AG09309 (cell line): Measurements from ENCODE around the gene GPR37.

Experiments used
- DNase-seq: peaks from one replicate; pipeline ENCODE4 v3.0.0-alpha.2; 2010; ENCODE audit warnings: low read depth
- H3K4me3 ChIP-seq: 2 replicates; pipeline ENCODE4 v1.5.1; 2011; ENCODE audit warnings: mild to moderate bottlenecking, low read depth, low read length, moderate library complexity; ENCODE audit not compliant: control insufficient read depth
- TF ChIP-seq, protein P1 (sequence below): IDR thresholded peaks from 2 replicates; pipeline ENCODE4 v1.5.1; 2011; ENCODE audit warnings: mild to moderate bottlenecking, low read depth, low read length, inconsistent platforms; ENCODE audit not compliant: insufficient read depth, control insufficient read depth; ENCODE audit errors: missing control alignments

GPR37 gene

DNA sequence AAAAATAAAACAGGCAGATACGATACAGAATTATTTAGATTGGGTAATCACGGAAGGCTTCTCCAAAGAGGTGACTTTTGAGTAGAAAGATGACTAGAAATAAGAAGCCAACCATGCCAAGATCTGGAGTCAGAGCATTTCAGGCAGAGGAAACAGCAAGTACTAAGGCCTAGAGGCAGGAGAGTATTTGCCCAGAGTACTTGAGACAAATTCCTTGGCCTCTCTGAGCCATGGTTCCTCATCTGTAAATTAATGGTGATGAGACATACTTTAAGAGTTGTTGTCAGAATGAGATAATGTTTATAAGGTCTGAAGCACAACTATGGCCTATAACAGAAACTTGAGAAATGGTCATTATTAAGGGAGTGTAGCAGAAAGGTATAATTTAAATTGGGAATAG lies 15.8 kb upstream of the GPR37 start:
- H3K4me3 ChIP-seq, result no peak overlapping the region
- TF ChIP-seq, protein P1, sequence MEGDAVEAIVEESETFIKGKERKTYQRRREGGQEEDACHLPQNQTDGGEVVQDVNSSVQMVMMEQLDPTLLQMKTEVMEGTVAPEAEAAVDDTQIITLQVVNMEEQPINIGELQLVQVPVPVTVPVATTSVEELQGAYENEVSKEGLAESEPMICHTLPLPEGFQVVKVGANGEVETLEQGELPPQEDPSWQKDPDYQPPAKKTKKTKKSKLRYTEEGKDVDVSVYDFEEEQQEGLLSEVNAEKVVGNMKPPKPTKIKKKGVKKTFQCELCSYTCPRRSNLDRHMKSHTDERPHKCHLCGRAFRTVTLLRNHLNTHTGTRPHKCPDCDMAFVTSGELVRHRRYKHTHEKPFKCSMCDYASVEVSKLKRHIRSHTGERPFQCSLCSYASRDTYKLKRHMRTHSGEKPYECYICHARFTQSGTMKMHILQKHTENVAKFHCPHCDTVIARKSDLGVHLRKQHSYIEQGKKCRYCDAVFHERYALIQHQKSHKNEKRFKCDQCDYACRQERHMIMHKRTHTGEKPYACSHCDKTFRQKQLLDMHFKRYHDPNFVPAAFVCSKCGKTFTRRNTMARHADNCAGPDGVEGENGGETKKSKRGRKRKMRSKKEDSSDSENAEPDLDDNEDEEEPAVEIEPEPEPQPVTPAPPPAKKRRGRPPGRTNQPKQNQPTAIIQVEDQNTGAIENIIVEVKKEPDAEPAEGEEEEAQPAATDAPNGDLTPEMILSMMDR, result no peak
- DNase-seq, result no peak

DNA sequence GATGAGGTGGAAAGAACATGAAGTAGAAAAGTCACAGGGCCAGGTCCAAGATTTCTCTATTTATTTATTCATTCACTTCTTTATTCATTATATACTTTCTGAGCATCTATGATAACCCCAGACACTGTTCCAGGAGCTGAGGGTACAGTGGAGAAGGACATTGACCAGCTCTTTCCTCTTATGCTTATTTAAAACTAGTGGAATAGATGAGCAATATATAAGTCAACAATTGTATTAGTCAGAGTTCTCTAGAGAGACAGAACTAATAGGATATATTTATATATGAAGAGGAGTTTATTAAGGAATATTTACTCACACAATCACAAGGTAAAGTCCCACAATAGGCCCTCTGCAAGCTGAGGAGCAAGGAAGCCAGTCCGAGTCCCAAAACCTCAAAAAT lies 15.0 kb upstream of the GPR37 start:
- H3K4me3 ChIP-seq, result no peak overlapping the region
- DNase-seq, result no peak
- TF ChIP-seq, protein P1, result no peak

DNA sequence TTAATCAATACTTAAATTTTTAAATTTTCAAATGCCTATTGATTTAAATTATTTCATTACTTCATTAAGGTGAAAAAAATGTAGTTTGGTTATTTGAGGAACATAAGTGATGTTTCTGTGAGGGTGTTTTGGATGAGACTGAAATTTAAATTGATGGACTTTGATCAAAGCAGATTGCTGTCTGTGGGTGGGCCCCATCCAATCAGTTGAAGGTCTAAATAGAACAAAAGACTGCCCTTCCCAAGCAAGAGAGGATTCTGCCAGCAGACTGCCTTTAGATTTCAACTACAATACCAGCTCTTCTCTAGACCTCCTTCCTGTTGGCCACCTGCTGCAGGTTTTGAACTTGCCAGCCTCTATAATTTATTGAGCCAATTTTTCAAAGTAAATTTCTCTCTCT lies 14.5 kb upstream of the GPR37 start:
- no peak for DNase-seq
- TF ChIP-seq, protein P1, result no peak
- H3K4me3 ChIP-seq, result no peak overlapping the region

DNA sequence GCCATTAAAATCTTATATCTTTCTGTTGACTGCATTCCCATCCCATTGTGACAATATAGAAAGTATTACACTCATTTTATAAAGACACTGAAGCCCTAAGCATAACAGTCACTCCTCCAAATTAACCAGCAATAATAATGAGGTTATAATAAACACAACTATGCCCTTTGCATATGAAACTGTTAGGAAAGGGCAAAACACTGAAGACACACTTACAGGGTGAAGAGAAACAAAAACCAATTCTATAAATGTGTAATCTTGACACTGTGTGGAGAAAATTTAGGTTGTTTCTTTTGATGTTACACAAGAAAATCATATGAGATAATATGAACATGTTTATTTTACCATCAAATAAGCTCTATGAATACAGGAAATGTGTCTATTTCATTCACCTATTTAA lies 14.0 kb upstream of the GPR37 start:
- DNase-seq, result no peak
- TF ChIP-seq, protein P1, result no peak

DNA sequence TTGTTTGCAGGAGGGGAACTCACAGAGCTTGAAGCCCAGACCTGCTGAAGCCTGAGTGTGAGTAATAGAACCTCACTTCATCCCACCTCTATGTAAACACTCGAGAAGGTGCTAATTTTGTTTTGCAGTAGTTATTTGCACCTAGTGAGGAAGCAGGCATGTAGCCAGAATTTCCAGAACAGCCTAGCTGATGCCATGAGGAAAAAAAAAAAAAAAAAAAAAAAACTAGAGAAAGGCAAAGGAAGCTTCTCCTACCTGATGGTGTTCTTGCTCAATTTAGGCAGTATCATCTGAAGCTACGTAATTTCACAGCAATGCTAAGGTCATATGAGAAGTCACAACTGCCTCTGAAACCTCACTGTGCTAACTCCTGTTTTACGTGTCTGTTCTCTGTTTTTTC lies 13.6 kb upstream of the GPR37 start:
- no peak for DNase-seq
- TF ChIP-seq, protein P1, result no peak

More for the DNA sequence above, 14.0 kb upstream of the GPR37 start:
- no peak overlapping the region for H3K4me3 ChIP-seq

DNA sequence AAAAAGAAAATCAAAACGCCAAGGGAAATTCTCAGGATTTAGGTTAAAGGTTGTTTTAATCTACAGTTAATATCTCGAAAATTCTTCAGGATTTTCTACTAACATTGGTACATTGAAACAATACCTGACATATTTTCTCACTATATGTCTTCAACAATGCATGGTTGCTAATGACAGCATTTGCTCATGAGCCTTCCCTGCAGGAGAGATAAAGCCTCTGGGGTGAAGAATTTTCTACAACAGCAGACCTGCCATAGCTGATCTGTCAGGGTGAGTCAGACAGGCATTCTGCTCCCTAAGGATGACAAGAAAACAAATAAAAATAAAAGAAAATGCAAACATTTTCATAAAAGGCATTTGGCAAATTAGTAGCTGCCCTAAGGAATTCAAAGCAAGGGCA lies 11.7 kb upstream of the GPR37 start:
- no peak overlapping the region for H3K4me3 ChIP-seq
- TF ChIP-seq, protein P1, result no peak

More for the DNA sequence above, 13.6 kb upstream of the GPR37 start:
- H3K4me3 ChIP-seq, result no peak overlapping the region

DNA sequence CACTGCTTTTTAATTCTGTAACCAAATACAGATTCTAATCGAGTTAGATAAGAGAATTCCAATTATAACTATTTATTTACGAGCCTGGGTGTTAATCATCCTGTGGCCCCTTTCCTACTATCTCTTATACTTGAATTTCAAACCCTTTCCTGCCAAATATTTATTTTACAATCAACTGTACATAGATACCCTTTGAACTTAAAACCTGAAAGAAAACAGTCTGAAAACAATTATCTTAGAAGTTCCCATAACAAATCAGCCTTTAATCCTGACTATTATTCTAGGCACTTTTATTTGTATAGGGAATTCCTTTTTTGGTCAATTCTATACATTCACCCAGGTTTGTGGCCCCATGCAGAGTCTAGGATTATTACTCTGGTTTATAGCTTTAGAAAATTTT lies 10.6 kb upstream of the GPR37 start:
- no peak overlapping the region for H3K4me3 ChIP-seq
- no peak for DNase-seq
- TF ChIP-seq, protein P1, result no peak

More for the DNA sequence above, 11.7 kb upstream of the GPR37 start:
- no peak for DNase-seq
